ENCODE measurements around the gene NBPF6.
"Not testable (repeated sequence)": the region's sequence is repeated elsewhere in the genome, so short reads cannot be mapped to it uniquely, and the experiment has no call there.

NBPF6 gene

GRCh38 chr1:108502138-108502537, 52.0 kb downstream of the NBPF6 start:
- no peak for DNase-seq

- no peak for DNase-seq
Observed at GRCh38 chr1:108502624-108503023, 52.5 kb downstream of the NBPF6 start.

GRCh38 chr1:108503062-108503733, 53.1 kb downstream of the NBPF6 start:
- no peak for DNase-seq

- DNase-seq: no peak
Observed at GRCh38 chr1:108504447-108504846, 54.3 kb downstream of the NBPF6 start.

GRCh38 chr1:108505763-108506070, 55.6 kb downstream of the NBPF6 start:
- DNase-seq: no peak

GRCh38 chr1:108511764-108512163, 61.6 kb downstream of the NBPF6 start:
- DNase-seq: no peak

- DNase-seq: no peak
Observed at GRCh38 chr1:108512239-108513043, 62.3 kb downstream of the NBPF6 start.

- no peak for DNase-seq
Observed at GRCh38 chr1:108513044-108513415, 62.9 kb downstream of the NBPF6 start.

GRCh38 chr1:108513914-108514313, 63.8 kb downstream of the NBPF6 start:
- not testable (repeated sequence) for DNase-seq

GRCh38 chr1:108517301-108517897, 67.3 kb downstream of the NBPF6 start:
- not testable (repeated sequence) for DNase-seq
